H9 (cell line): ENCODE results near the gene DHDDS. TPM values are rescaled to one million over a fixed set of nuclear protein-coding genes. Genes with fewer than 3 reads are reported as not detected.

ENCODE experiments used
- DNase-seq: peaks from one replicate; pipeline ENCODE4 v3.0.0-alpha.2; 2017
- H2AFZ ChIP-seq: one replicate; pipeline ENCODE4 v1.6.1; 2013; ENCODE audit warnings: mild to moderate bottlenecking, low read length, control low read depth, moderate library complexity
- H2AK5ac ChIP-seq: 2 replicates; pipeline ENCODE4 v1.6.1; 2013; ENCODE audit warnings: low read length, control low read depth, mixed read lengths; ENCODE audit not compliant: insufficient read length
- H2BK120ac ChIP-seq: one replicate; pipeline ENCODE4 v1.6.1; 2013; ENCODE audit warnings: low read depth, mild to moderate bottlenecking, low read length, control low read depth, inconsistent platforms; ENCODE audit not compliant: poor library complexity, severe bottlenecking
- H2BK12ac ChIP-seq: 2 replicates; pipeline ENCODE4 v1.6.1; 2013; ENCODE audit warnings: low read length, control low read depth, mixed read lengths, low read depth; ENCODE audit not compliant: insufficient read length
- H2BK15ac ChIP-seq: 2 replicates; pipeline ENCODE4 v1.6.1; 2013; ENCODE audit warnings: low read depth, low read length, control low read depth
- H2BK20ac ChIP-seq: one replicate; pipeline ENCODE4 v1.6.1; 2013; ENCODE audit warnings: low read depth, mild to moderate bottlenecking, low read length, control low read depth, inconsistent platforms; ENCODE audit not compliant: poor library complexity, severe bottlenecking
- H2BK5ac ChIP-seq: 2 replicates; pipeline ENCODE4 v1.6.1; 2013; ENCODE audit warnings: low read length, control low read depth, mixed read lengths; ENCODE audit not compliant: insufficient read length
- H3K14ac ChIP-seq: 2 replicates; pipeline ENCODE4 v1.6.1; 2013; ENCODE audit warnings: low read length, control low read depth; ENCODE audit not compliant: insufficient read depth
- H3K18ac ChIP-seq: 2 replicates; pipeline ENCODE4 v1.6.1; 2013; ENCODE audit warnings: low read depth, mild to moderate bottlenecking, mixed read lengths, low read length, control low read depth; ENCODE audit not compliant: insufficient read length
- H3K23ac ChIP-seq: 2 replicates; pipeline ENCODE4 v1.6.1; 2013; ENCODE audit warnings: low read length, control low read depth, mixed read lengths, low read depth; ENCODE audit not compliant: insufficient read length
- H3K23me2 ChIP-seq: 2 replicates; pipeline ENCODE4 v1.6.1; 2013; ENCODE audit warnings: low read depth, mild to moderate bottlenecking, mixed read lengths, low read length, control low read depth; ENCODE audit not compliant: insufficient read length, poor library complexity, severe bottlenecking
- H3K27ac ChIP-seq: 2 replicates; pipeline ENCODE4 v1.5.1; 2013; ENCODE audit warnings: low read length, control low read depth, mixed read lengths, low read depth; ENCODE audit not compliant: insufficient read length
- H3K27me3 ChIP-seq: 2 replicates; pipeline ENCODE4 v1.6.1; 2013; ENCODE audit warnings: low read length, control low read depth, inconsistent platforms; ENCODE audit not compliant: insufficient read depth
- H3K4ac ChIP-seq: 2 replicates; pipeline ENCODE4 v1.6.1; 2013; ENCODE audit warnings: low read depth, mild to moderate bottlenecking, control low read depth, inconsistent platforms, low read length, moderate library complexity
- H3K4me1 ChIP-seq: 2 replicates; pipeline ENCODE4 v1.6.1; 2013; ENCODE audit warnings: low read length, control low read depth, inconsistent platforms; ENCODE audit not compliant: insufficient read depth
- H3K4me2 ChIP-seq: 2 replicates; pipeline ENCODE4 v1.6.1; 2013; ENCODE audit warnings: low read length, control low read depth, mixed read lengths; ENCODE audit not compliant: insufficient read length, insufficient read depth
- H3K56ac ChIP-seq: 2 replicates; pipeline ENCODE4 v1.6.1; 2013; ENCODE audit warnings: low read depth, mild to moderate bottlenecking, mixed read lengths, low read length, control low read depth; ENCODE audit not compliant: insufficient read length
- H3K79me1 ChIP-seq: 2 replicates; pipeline ENCODE4 v1.6.1; 2013; ENCODE audit warnings: low read depth, mild to moderate bottlenecking, moderate library complexity, low read length, control low read depth, inconsistent platforms; ENCODE audit not compliant: insufficient read depth, poor library complexity, severe bottlenecking
- H3K79me2 ChIP-seq: 2 replicates; pipeline ENCODE4 v1.6.1; 2013; ENCODE audit warnings: low read length, control low read depth, inconsistent platforms; ENCODE audit not compliant: insufficient read depth
- H3K9ac ChIP-seq: 2 replicates; pipeline ENCODE4 v1.6.1; 2013; ENCODE audit warnings: low read length, control low read depth, mixed read lengths; ENCODE audit not compliant: insufficient read length; ENCODE audit errors: extremely low read depth
- H3K9me3 ChIP-seq: one replicate; pipeline ENCODE4 v1.6.1; 2013; ENCODE audit warnings: low read depth, low read length, inconsistent platforms; ENCODE audit not compliant: control insufficient read depth
- H3T11ph ChIP-seq: one replicate; pipeline ENCODE4 v1.6.1; 2013; ENCODE audit warnings: mild to moderate bottlenecking, low read length, control low read depth, inconsistent platforms
- H4K20me1 ChIP-seq: one replicate; pipeline ENCODE4 v1.6.1; 2013; ENCODE audit not compliant: control insufficient read depth, insufficient read length, insufficient read depth
- H4K5ac ChIP-seq: 2 replicates; pipeline ENCODE4 v1.6.1; 2013; ENCODE audit warnings: low read depth, mild to moderate bottlenecking, mixed read lengths, low read length, control low read depth; ENCODE audit not compliant: insufficient read length
- H4K8ac ChIP-seq: replicated peaks from 2 replicates; pipeline ENCODE4 v1.6.1; 2013; ENCODE audit warnings: low read length, control low read depth, mixed read lengths, low read depth; ENCODE audit not compliant: insufficient read length
- H4K91ac ChIP-seq: 2 replicates; pipeline ENCODE4 v1.6.1; 2013; ENCODE audit warnings: low read depth, mild to moderate bottlenecking, moderate library complexity, mixed read lengths, low read length, control low read depth; ENCODE audit not compliant: insufficient read length
- H3K27ac Mint-ChIP-seq, 3 experiments: 2 replicates in 2 of 3; 3 replicates in 1 of 3; pipeline ENCODE4 v1.8.0; 2020 to 2021; ENCODE audit warnings: mixed read lengths in 3 of 3, mild to moderate bottlenecking in 1 of 3, moderate library complexity in 1 of 3
- H3K27me3 Mint-ChIP-seq: 2 replicates; pipeline ENCODE4 v1.8.0; 2021; ENCODE audit warnings: low read depth, mild to moderate bottlenecking, moderate library complexity, mixed read lengths
- H3K36me3 Mint-ChIP-seq, 3 experiments: 2 replicates in 2 of 3; 3 replicates in 1 of 3; pipeline ENCODE4 v1.8.0; 2020 to 2021; ENCODE audit warnings: low read depth in 3 of 3, mixed read lengths in 3 of 3; ENCODE audit not compliant: insufficient read depth in 1 of 3
- H3K4me1 Mint-ChIP-seq, 2 experiments: 2 replicates each; pipeline ENCODE4 v1.8.0; 2020; ENCODE audit warnings: mixed read lengths in 2 of 2
- H3K4me3 Mint-ChIP-seq, 2 experiments: 2 replicates in 1 of 2; 3 replicates in 1 of 2; pipeline ENCODE4 v1.8.0; 2020 to 2021; ENCODE audit warnings: mild to moderate bottlenecking in 2 of 2, mixed read lengths in 2 of 2, moderate library complexity in 1 of 2
- H3K9me3 Mint-ChIP-seq, 2 experiments: 2 replicates in 1 of 2; 3 replicates in 1 of 2; pipeline ENCODE4 v1.8.0; 2020; ENCODE audit warnings: mild to moderate bottlenecking in 2 of 2, mixed read lengths in 2 of 2, moderate library complexity in 1 of 2
- CTCF ChIP-seq: fragments of 200-600 bp; sonication (generic); conservative IDR thresholded peaks from 3 replicates; pipeline ENCODE4 v1.8.0; 2021; ENCODE audit warnings: antibody characterized with exemption, mild to moderate bottlenecking
- WGBS: extraction: QIAGEN DNeasy Blood & Tissue Kit; methylation state at CpG from one replicate; pipeline ENCODE4 v1.1.7; 2013; ENCODE audit warnings: missing lambda C conversion rate, low lambda C conversion rate, mixed read lengths; ENCODE audit not compliant: insufficient read length; ENCODE audit errors: extremely low coverage; 5-methylcytosine and 5-hydroxymethylcytosine counted together
- total RNA-seq: library from RNA; stranded (reverse); gene quantifications from 2 replicates; pipeline ENCODE4 v1.2.1, GENCODE V29; 2021

The DHDDS gene
- total RNA-seq, 1 experiment from 2014 or later: 61.2 TPM

- no peaks in the 10 kb centered on the region for H3K23me2 ChIP-seq
- 0 out of 7 replicates have a peak overlapping the region, but pooled peaks of 1 of the 3 experiments have one; percentile 29 for H3K27ac Mint-ChIP-seq
- H3K27me3 ChIP-seq: no peaks in the 10 kb centered on the region
- no peaks in the 10 kb centered on the region for H4K20me1 ChIP-seq
- no peak overlapping the region for H3K56ac ChIP-seq
- H2BK20ac ChIP-seq: no peak overlapping the region
- no peak overlapping the region for H3K4me2 ChIP-seq
- H3K9me3 Mint-ChIP-seq: no peaks in the 10 kb centered on the region
- TF ChIP-seq CTCF: no peak
- H3K23ac ChIP-seq: no peak overlapping the region
- no peak overlapping the region for H3K9ac ChIP-seq
- no peak overlapping the region for H2BK12ac ChIP-seq
- H2AK5ac ChIP-seq: no peak overlapping the region
- no peak overlapping the region for H3K27ac ChIP-seq
- H3K14ac ChIP-seq: no peak overlapping the region
- H3K9me3 ChIP-seq: no peaks in the 10 kb centered on the region
- no peak for DNase-seq
- no peaks in the 10 kb centered on the region for H3K4me1 Mint-ChIP-seq
- H3K4me1 ChIP-seq: no peaks in the 10 kb centered on the region; the same call in 1 of the 2 replicates
- H2BK15ac ChIP-seq: no peak overlapping the region
- H2AFZ ChIP-seq: no peak overlapping the region
- no peaks in the 10 kb centered on the region for H3K27me3 Mint-ChIP-seq
- no CpG with 5 or more reads among the region's 2 CpGs for WGBS
- H2BK5ac ChIP-seq: no peak overlapping the region
- H3K36me3 Mint-ChIP-seq: peaks cover 22 to 77% (median 71%) of the 10 kb centered on the region in 3 experiments
- no peaks in the 10 kb centered on the region for H3K79me2 ChIP-seq
- H3K4ac ChIP-seq: no peak overlapping the region
- H4K91ac ChIP-seq: no peak overlapping the region
- no peak overlapping the region for H3K18ac ChIP-seq
- H2BK120ac ChIP-seq: no peak overlapping the region
- no peak overlapping the region for H3T11ph ChIP-seq
- H4K8ac ChIP-seq: no peak overlapping the region
- H3K4me3 Mint-ChIP-seq: no peak overlapping the region
- no peaks in the 10 kb centered on the region for H3K79me1 ChIP-seq
- no peak overlapping the region for H4K5ac ChIP-seq
These were observed 8.1 kb downstream of the DHDDS start for GRCh38 chr1:26440259-26440658.
